ENCODE results near the gene ALDOC.

DNA sequence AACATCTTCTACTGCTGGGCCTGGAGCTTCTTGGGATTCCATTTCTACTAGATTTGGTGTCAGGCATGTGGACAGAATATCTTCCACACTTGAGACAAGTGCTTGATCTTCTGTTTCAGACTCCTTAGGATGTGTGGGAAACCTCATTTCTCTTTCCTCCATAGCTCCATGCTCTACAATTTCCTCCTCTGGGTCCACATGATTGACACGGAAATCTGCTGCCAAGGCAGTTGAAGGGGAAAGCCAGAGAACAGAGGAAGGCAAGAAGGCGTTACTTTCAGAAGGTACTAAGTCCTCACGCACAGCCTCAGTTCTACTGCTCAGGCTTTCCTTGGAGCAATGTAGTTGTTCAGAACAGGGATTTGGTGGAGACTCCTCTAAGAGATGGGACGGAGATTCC is 15.6 kb upstream of the ALDOC start:
- TF ChIP-seq CTCF (conservative IDR thresholded peaks at IDR 0.05; ENCODE audit: low read length) (no peak), EZH2phosphoT487 (IDR thresholded peaks at IDR 0.05; ENCODE audit: borderline replicate concordance) (no peak)

Data from Loucy (cell line).